Stimulated activated naive CD8-positive, alpha-beta T cell treated with anti-CD3 and anti-CD28 coated beads, Interleukin-15, Interleukin-2, amounts not matched to agents 100 ng/mL and 50 ng/mL, for 24 hours (primary cell): ENCODE data around the gene RARRES1.

Experiments
- H3K27ac Mint-ChIP-seq: one replicate; pipeline ENCODE4 v1.8.0; 2021; ENCODE audit warnings: mild to moderate bottlenecking, mixed read lengths
- H3K27me3 Mint-ChIP-seq: one replicate; pipeline ENCODE4 v1.8.0; 2021; ENCODE audit warnings: mixed read lengths
- H3K36me3 Mint-ChIP-seq: one replicate; pipeline ENCODE4 v1.8.0; 2021; ENCODE audit warnings: low read depth, mixed read lengths
- H3K4me1 Mint-ChIP-seq: one replicate; pipeline ENCODE4 v1.8.0; 2021; ENCODE audit warnings: low read depth, mixed read lengths
- H3K4me3 Mint-ChIP-seq: one replicate; pipeline ENCODE4 v1.8.0; 2021; ENCODE audit warnings: mild to moderate bottlenecking, mixed read lengths
- H3K9me3 Mint-ChIP-seq: one replicate; pipeline ENCODE4 v1.8.0; 2021; ENCODE audit warnings: mixed read lengths

RARRES1 gene

DNA sequence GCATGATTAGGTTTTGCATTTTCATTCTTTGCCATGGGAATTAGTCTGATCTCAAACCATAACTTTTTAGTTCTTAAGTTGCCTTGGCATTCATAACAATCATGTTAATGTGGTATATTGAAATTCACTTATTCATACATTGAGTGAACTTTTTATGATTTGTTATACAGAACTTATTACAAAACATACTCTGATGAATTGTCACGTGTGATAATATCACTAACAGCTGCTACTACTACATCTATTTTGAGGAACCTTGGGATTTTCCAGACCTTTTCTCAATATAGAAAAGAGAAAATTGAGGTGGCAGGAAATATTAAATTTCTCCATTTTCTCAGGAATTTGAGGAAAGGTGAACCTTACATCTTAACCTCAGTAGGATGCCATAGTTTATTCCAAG is 69.0 kb downstream of the RARRES1 start:
- Mint-ChIP-seq H3K4me3 (no peak overlapping the region), H3K27me3 (no peaks in the 10 kb centered on the region), H3K27ac (no peak overlapping the region), H3K4me1 (peaks cover 13% of the 10 kb centered on the region), H3K9me3 (no peaks in the 10 kb centered on the region), H3K36me3 (peaks cover 66% of the 10 kb centered on the region)

DNA sequence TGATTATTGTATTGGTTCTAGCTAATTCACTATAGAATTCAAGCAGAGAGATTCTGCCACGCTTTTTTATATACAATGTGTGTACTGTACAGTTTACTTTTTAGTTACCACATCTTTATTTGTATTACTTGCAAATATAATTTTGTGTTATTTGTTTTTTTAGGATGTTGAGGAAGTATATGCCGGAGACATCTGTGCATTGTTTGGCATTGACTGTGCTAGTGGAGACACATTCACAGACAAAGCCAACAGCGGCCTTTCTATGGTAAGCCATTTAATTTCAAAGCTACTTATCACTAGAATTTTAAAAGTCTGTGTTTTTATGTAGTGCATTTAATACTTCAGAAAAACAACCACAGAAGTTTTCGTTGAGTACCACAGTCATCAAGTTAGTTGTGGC is 71.5 kb downstream of the RARRES1 start:
- Mint-ChIP-seq H3K4me1 (peaks cover 13% of the 10 kb centered on the region), H3K27me3 (no peaks in the 10 kb centered on the region), H3K4me3 (no peak overlapping the region), H3K36me3 (peaks cover 65% of the 10 kb centered on the region), H3K9me3 (no peaks in the 10 kb centered on the region), H3K27ac (no peak overlapping the region)

DNA sequence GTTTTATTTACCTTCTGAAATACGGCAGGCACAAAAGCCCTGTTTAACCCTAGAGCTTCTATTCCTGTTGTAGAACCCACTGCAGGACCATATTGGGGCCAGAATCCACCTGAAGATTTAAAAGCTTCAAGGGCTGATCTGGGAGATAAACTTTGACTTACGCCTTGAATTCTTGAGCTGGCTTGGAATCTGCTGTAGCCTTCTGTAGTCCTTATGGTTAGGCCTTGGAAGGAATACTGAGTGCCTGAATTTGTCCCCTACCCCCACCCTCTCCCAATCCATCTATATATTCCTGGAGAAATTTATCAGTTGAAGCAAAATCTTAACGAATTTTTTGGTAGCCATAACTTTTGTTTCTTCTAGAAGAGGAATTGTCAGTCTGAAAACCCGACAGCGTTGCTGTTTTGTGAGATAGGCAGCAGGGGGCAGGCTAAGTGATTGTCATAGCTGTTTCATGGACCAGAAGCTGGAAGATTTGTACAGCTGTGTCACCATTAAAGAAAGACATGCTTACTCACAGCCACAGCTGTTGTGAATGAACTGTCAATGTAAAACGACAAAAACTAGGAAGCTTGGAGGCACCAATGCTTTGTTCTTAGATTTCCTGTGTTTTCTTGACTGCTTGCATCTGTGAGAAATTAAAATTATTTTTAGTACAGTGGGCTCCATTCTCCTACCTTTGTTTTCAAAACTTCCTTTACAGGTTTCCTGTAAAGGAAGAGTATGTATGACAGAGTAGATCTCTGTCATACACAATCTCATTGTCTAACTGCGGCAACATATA is 72.6 kb downstream of the RARRES1 start:
- Mint-ChIP-seq H3K4me1 (peaks cover 13% of the 10 kb centered on the region), H3K27ac (no peak overlapping the region), H3K9me3 (no peaks in the 10 kb centered on the region), H3K36me3 (peaks cover 60% of the 10 kb centered on the region), H3K4me3 (no peak overlapping the region), H3K27me3 (no peaks in the 10 kb centered on the region)

DNA sequence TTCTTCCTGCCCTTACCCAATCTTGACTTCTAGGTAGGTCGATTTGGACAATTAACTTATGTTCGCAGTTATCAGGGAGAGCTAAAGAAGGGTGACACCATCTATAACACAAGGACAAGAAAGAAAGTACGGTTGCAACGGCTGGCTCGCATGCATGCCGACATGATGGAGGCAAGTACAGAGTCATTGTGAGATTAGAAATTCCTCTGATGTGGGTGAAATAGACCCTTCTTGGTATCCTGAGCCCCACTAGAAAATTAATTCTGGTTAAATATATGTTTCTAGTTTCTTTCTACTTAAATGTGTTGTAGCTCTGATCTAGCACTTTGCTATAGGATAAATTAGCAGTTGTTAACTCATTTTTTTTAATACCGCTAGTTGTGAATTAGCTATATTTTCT is 73.4 kb downstream of the RARRES1 start:
- peaks cover 13% of the 10 kb centered on the region for H3K4me1 Mint-ChIP-seq
- H3K9me3 Mint-ChIP-seq: no peaks in the 10 kb centered on the region
- H3K4me3 Mint-ChIP-seq: no peak overlapping the region
- H3K36me3 Mint-ChIP-seq: peaks cover 53% of the 10 kb centered on the region
- H3K27me3 Mint-ChIP-seq: no peaks in the 10 kb centered on the region
- no peak overlapping the region for H3K27ac Mint-ChIP-seq

DNA sequence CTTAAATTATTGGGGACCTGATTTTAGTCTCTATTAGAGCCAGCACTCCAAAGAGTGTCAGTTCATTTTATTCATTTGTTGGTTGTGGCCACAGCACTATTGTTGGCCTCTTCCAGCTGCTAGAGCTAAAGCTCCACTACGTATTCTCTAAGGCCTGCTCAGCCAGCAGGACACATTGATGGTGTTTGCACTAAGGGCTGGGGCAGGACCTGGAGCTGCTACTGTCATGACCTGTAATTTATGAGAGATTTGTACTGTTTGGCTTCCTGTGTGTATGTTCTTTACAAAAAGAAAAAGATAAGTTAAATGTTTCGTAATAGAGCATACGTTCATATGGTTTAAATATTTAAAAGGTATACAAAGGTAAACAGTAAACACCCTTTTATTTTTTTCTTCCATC is 79.8 kb downstream of the RARRES1 start:
- Mint-ChIP-seq H3K27me3 (no peaks in the 10 kb centered on the region), H3K27ac (no peak overlapping the region), H3K4me1 (peaks cover 7% of the 10 kb centered on the region), H3K9me3 (no peaks in the 10 kb centered on the region), H3K4me3 (no peak overlapping the region), H3K36me3 (peaks cover 65% of the 10 kb centered on the region)

DNA sequence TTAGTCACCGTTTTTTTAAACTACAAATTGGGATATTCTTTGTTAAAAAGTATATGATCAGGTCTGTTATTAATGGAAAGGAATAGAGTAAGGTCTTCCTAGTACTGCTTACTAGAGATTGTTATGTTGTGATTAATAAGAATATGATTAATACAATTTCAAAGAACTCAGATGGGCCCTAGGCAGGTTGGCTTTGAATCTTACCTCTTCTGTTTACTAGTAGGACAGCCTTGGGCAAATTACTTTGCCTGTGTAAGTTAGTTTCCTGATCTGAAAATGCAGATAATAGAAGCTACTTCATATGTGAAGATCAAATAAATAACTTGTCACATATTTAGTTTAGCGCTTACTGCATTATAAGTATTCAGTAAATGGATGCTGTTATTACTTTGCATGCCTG is 81.1 kb downstream of the RARRES1 start:
- H3K27me3 Mint-ChIP-seq: no peaks in the 10 kb centered on the region
- H3K9me3 Mint-ChIP-seq: no peaks in the 10 kb centered on the region
- peaks cover 66% of the 10 kb centered on the region for H3K36me3 Mint-ChIP-seq
- no peak overlapping the region for H3K27ac Mint-ChIP-seq
- H3K4me3 Mint-ChIP-seq: no peak overlapping the region
- peaks cover 17% of the 10 kb centered on the region for H3K4me1 Mint-ChIP-seq

DNA sequence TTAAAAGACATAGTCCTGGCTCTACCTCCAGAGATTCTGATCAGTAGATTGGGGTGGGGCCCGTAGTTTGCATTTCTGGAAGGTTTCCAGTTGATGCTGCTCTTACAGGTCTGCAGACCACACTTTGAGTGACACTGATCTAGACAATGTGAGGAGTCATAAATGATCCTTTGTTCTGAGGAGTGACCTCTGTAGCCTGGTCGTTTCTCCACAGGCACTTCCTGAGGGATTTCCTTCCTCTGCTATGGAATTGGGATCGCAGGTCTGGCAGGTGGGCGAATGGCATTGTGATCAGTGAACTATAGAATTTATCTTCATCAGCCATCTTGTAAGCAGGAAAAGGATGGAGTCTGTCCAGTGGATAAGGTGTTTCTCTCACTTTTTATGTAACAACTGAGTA is 82.5 kb downstream of the RARRES1 start:
- peaks cover 26% of the 10 kb centered on the region for H3K4me1 Mint-ChIP-seq
- peaks cover 62% of the 10 kb centered on the region for H3K36me3 Mint-ChIP-seq
- no peaks in the 10 kb centered on the region for H3K9me3 Mint-ChIP-seq
- H3K27me3 Mint-ChIP-seq: no peaks in the 10 kb centered on the region
- no peak overlapping the region for H3K27ac Mint-ChIP-seq
- H3K4me3 Mint-ChIP-seq: no peak overlapping the region
